Measurements from ENCODE around the gene ERG. TPM values are rescaled to one million over a fixed set of nuclear protein-coding genes. Genes with fewer than 3 reads are reported as not detected.
A peak's percentile ranks its signal among the peaks of the same experiment; 100 is the strongest.

Gene ERG
- polyA plus RNA-seq, 1 of the 3 experiments (the other 2 are of a cell fraction): not detected

DNA sequence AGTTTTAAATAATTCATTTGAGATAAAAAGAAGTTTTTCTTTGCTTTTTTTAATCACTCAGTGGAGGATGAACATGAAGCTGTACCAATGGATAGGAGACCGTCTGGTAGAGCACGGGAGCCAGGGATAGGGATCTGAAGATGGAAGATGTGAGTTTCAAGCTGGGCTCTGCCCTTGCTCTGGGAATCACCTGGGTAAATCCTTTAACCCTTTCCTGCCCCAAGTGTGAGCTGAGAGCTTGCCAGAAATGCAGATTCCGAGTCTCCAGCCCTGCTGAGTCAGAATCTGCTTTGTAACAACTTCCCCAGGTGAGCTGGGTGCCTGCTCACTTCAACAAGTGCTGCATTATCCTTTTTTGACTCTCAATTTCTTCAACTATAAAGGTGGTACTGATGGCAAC is 44.1 kb downstream of the ERG start:
- no peaks in the 10 kb centered on the region for H4K20me1 ChIP-seq (ENCODE audit: insufficient read depth)
- no peak overlapping the region; the same call in 1 of the 2 replicates for H2AFZ ChIP-seq (ENCODE audit: low read depth)
- H3K9me2 ChIP-seq: no peaks in the 10 kb centered on the region
- ChIA-PET POLR2A (no interaction called here), CTCF (no interaction called here)
- peaks cover 3 to 7% of the 10 kb centered on the region in 2 experiments; a peak in 2 of 4 replicates for H3K4me1 ChIP-seq (ENCODE audit: control insufficient read depth in 1 of 2, insufficient read depth in 2 of 2, low read depth in 1 of 2, low read length in 1 of 2)
- 41% methylated on average over 3 of the region's 3 CpGs for WGBS (ENCODE audit: low lambda C conversion rate)
- peaks cover 14% of the 10 kb centered on the region for H3F3A ChIP-seq (replicated peaks; ENCODE audit: insufficient read depth)
- H3K9me3 ChIP-seq: no peaks in the 10 kb centered on the region
- TF ChIP-seq NRF1 (IDR thresholded peaks at IDR 0.05; ENCODE audit: low read depth, low read length): no peak
- TF ChIP-seq CHD2 (IDR thresholded peaks at IDR 0.05; ENCODE audit: low read length, partially characterized antibody): no peak
- no peak for TF ChIP-seq NFIC (IDR thresholded peaks at IDR 0.05; ENCODE audit: borderline replicate concordance)
- no peak for TF ChIP-seq USF2 (IDR thresholded peaks at IDR 0.05; ENCODE audit: borderline replicate concordance, low read depth, low read length)
- TF ChIP-seq RAD21 (IDR thresholded peaks at IDR 0.05; ENCODE audit: low read length): no peak
- TF ChIP-seq TAF1 (IDR thresholded peaks at IDR 0.05; ENCODE audit: borderline replicate concordance, low read depth, low read length): no peak
- TF ChIP-seq, protein P1, sequence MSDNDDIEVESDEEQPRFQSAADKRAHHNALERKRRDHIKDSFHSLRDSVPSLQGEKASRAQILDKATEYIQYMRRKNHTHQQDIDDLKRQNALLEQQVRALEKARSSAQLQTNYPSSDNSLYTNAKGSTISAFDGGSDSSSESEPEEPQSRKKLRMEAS (IDR thresholded peaks at IDR 0.05; ENCODE audit: low read depth): no peak
- no peak for TF ChIP-seq RFX5 (IDR thresholded peaks at IDR 0.05; ENCODE audit: low read length)
- TF ChIP-seq MEF2A (IDR thresholded peaks at IDR 0.05; ENCODE audit: borderline replicate concordance, low read depth): no peak
- no peak for TF ChIP-seq MXI1 (IDR thresholded peaks at IDR 0.05; ENCODE audit: low read depth, low read length)
- no peaks in the 10 kb centered on the region for H3K27me3 ChIP-seq (ENCODE audit: insufficient read depth)
- H3K79me2 ChIP-seq (ENCODE audit: insufficient read depth): no peaks in the 10 kb centered on the region
- no peak overlapping the region for H3K4me3 ChIP-seq (ENCODE audit: low read depth in 2 of 2, low read length in 1 of 2)
- H3K36me3 ChIP-seq (replicated peaks in 1 of 2; ENCODE audit: control insufficient read depth in 1 of 2, insufficient read depth in 2 of 2, low read length in 1 of 2): no peaks in the 10 kb centered on the region
- no peak overlapping the region for H3K4me2 ChIP-seq
- 0 out of 4 replicates have a peak overlapping the region, but pooled peaks of 1 of the 2 experiments have one; percentile 77 for H3K27ac ChIP-seq (ENCODE audit: low read depth in 2 of 2, low read length in 1 of 2)
- no peak for DNase-seq
- no peak overlapping the region for H3K9ac ChIP-seq

- no peaks in the 10 kb centered on the region for H3K27me3 ChIP-seq (ENCODE audit: insufficient read depth)
Observed at GRCh38 chr21:38448671-38449385, 49.4 kb downstream of the ERG start.

More at GRCh38 chr21:38448671-38449385, 49.4 kb downstream of the ERG start:
- Histone ChIP-seq H3K9me3 (no peaks in the 10 kb centered on the region), H3K9ac (no peak overlapping the region), H4K20me1 (ENCODE audit: insufficient read depth) (no peaks in the 10 kb centered on the region), H2AFZ (ENCODE audit: low read depth) (peak overlapping the region; percentile 62; the same call in 1 of the 2 replicates), H3K9me2 (no peaks in the 10 kb centered on the region), H3K79me2 (ENCODE audit: insufficient read depth) (no peaks in the 10 kb centered on the region), H3K36me3 (replicated peaks in 1 of 2; ENCODE audit: control insufficient read depth in 1 of 2, insufficient read depth in 2 of 2, low read length in 1 of 2) (no peaks in the 10 kb centered on the region), H3F3A (replicated peaks; ENCODE audit: insufficient read depth) (no peaks in the 10 kb centered on the region), H3K4me2 (no peak overlapping the region; the same call in 1 of the 2 replicates), H3K27ac (ENCODE audit: low read depth in 2 of 2, low read length in 1 of 2) (peak overlapping the region; percentile 39 to 63; a peak in 3 of 4 replicates), H3K4me3 (ENCODE audit: low read depth in 2 of 2, low read length in 1 of 2) (no peak overlapping the region), H3K4me1 (ENCODE audit: control insufficient read depth in 1 of 2, insufficient read depth in 2 of 2, low read depth in 1 of 2, low read length in 1 of 2) (peaks cover 0 to 6% of the 10 kb centered on the region in 2 experiments; a peak in 2 of 4 replicates)
- no peak for DNase-seq
- ChIA-PET POLR2A (no interaction called here), CTCF (interaction anchor here (0.7 to 1.2 kb wide), 3 partner anchors 9 to 689 kb away, joined by 3 read pairs; no protein-coding TSS in a partner anchor)
- 59% methylated on average over 5 of the region's 5 CpGs for WGBS (ENCODE audit: low lambda C conversion rate)
- TF ChIP-seq USF1 (IDR thresholded peaks at IDR 0.05; ENCODE audit: borderline replicate concordance, low read depth) (no peak), TCF12 (IDR thresholded peaks at IDR 0.05) (peak; percentile 48)
